Panc1 (cell line): ENCODE results near the gene C2orf81. TPM values are rescaled to one million over a fixed set of nuclear protein-coding genes. Genes with fewer than 3 reads are reported as not detected.

Experiments
- ATAC-seq: fragments of 200-7000 bp; cut with Tn5 transposase; 2 replicates; pipeline ENCODE4 v1.9.1; 2020; ENCODE audit warnings: mild to moderate bottlenecking, moderate library complexity
- BruUV-seq: library from RNA; stranded (reverse); fragments of 400-500 nt; replicated peaks from 2 replicates; lab custom pipeline; 2021; lab: Mats Ljungman, UMichigan
- CTCF ChIA-PET: fragments of 300-600 bp; sonication (Branson Sonifier 250); formaldehyde crosslinking; loops from one replicate; lab custom pipeline; 2022; ENCODE audit warnings: antibody characterized with exemption; lab: Charles Lee
- POLR2A ChIA-PET: fragments of 300-600 bp; sonication (Branson Sonifier 250); formaldehyde crosslinking; loops from one replicate; lab custom pipeline; 2022; ENCODE audit warnings: antibody characterized with exemption; lab: Charles Lee
- DNase-seq: peaks from one replicate; pipeline ENCODE4 v3.0.0-alpha.2; 2010; ENCODE audit warnings: low read depth, low spot score
- H3K27ac ChIP-seq: 2 replicates; pipeline ENCODE4 v1.5.1; 2011; ENCODE audit warnings: mild to moderate bottlenecking, low read length, inconsistent platforms
- H3K27me3 ChIP-seq: fragments of 200-500 bp; sonication (Bioruptor generic); 2 replicates; pipeline ENCODE4 v1.6.0; 2014; ENCODE audit warnings: low read length, inconsistent platforms; ENCODE audit not compliant: control insufficient read depth, insufficient read depth
- H3K36me3 ChIP-seq: fragments of 200-500 bp; sonication (Bioruptor generic); 2 replicates; pipeline ENCODE4 v1.5.1; 2014; ENCODE audit warnings: inconsistent platforms, mild to moderate bottlenecking, low read length, moderate library complexity; ENCODE audit not compliant: control insufficient read depth, insufficient read depth
- H3K4me1 ChIP-seq: 2 replicates; pipeline ENCODE4 v1.5.1; 2011; ENCODE audit warnings: inconsistent platforms, mild to moderate bottlenecking, low read length, moderate library complexity; ENCODE audit not compliant: control insufficient read depth, insufficient read depth
- H3K4me3 ChIP-seq, 2 experiments: 2 replicates each; pipeline ENCODE4 v1.5.1; 2011 to 2012; ENCODE audit warnings: low read depth in 2 of 2, low read length in 2 of 2, mild to moderate bottlenecking in 2 of 2, inconsistent platforms in 1 of 2, moderate library complexity in 1 of 2
- H3K9me3 ChIP-seq: fragments of 200-500 bp; sonication (Bioruptor generic); 2 replicates; pipeline ENCODE4 v1.5.1; 2014; ENCODE audit warnings: low read depth, mild to moderate bottlenecking, inconsistent platforms, low read length, moderate library complexity; ENCODE audit not compliant: control insufficient read depth, insufficient read depth
- CTCF ChIP-seq: fragments of 450-650 bp; IDR thresholded peaks from 2 replicates; pipeline ENCODE4 v1.5.1; 2017; ENCODE audit warnings: mild to moderate bottlenecking
- POLR2AphosphoS5 ChIP-seq: IDR thresholded peaks from 2 replicates; pipeline ENCODE4 v1.6.1; 2012; ENCODE audit warnings: mild to moderate bottlenecking, low read depth, low read length, moderate library complexity
- SIN3A ChIP-seq: IDR thresholded peaks from 2 replicates; pipeline ENCODE4 v1.6.1; 2012; ENCODE audit warnings: low read depth, mild to moderate bottlenecking, low read length, moderate library complexity, borderline replicate concordance; ENCODE audit not compliant: insufficient read depth
- TCF7L2 ChIP-seq: IDR thresholded peaks from 2 replicates; pipeline ENCODE4 v1.6.1; 2011; ENCODE audit warnings: mild to moderate bottlenecking, low read depth, low read length, inconsistent platforms
- in situ Hi-C: cut with HindIII; loops from 2 replicates; pipeline ENCODE4 v1.10.0; 2016; ENCODE audit warnings: low sequenced_read_pairs, low pct_unique_long_range_greater_than_20kb
- intact Hi-C: fragments of 100-400 bp; cut with micrococcal nuclease; formaldehyde crosslinking; loops from one replicate; pipeline ENCODE4 v1.10.0; 2022; ENCODE audit not compliant: unreplicated experiment
- total RNA-seq: library from RNA; stranded (reverse); gene quantifications from one replicate; pipeline ENCODE4 v1.2.1, GENCODE V29; 2021; ENCODE audit not compliant: unreplicated experiment
- TF ChIP-seq, protein P1 (sequence below), 2 experiments: IDR thresholded peaks; 2 replicates each; pipeline ENCODE4 v1.6.1; 2011 to 2012; ENCODE audit warnings: low read depth in 2 of 2, control low read depth in 1 of 2, low read length in 1 of 2, mild to moderate bottlenecking in 1 of 2, moderate library complexity in 1 of 2; ENCODE audit not compliant: insufficient read depth in 1 of 2

Gene C2orf81
- total RNA-seq, 1 experiment from 2014 or later = 3.9 TPM

GRCh38 chr2:74464406-74464805 is 43.0 kb upstream of the C2orf81 start:
- CTCF ChIA-PET = no interaction called here
- H3K4me1 ChIP-seq = peaks cover 7% of the 10 kb centered on the region
- in situ Hi-C loops (no loop called here), intact Hi-C loops (no loop called here)
- H3K9me3 ChIP-seq = no peaks in the 10 kb centered on the region
- DNase-seq = no peak
- peaks cover 2% of the 10 kb centered on the region; the same call in 1 of the 2 replicates for H3K36me3 ChIP-seq
- H3K4me3 ChIP-seq = peak overlapping the region; percentile 77 to 85
- peak overlapping the region; percentile 88 for H3K27ac ChIP-seq
- no TSS peak for BruUV-seq
- POLR2A ChIA-PET = no interaction called here
- H3K27me3 ChIP-seq = no peaks in the 10 kb centered on the region
- 0 out of 2 replicates have a peak, but pooled peaks have one; percentile 0 for ATAC-seq
- no peak for TF ChIP-seq TCF7L2
- no peak for TF ChIP-seq POLR2AphosphoS5
- TF ChIP-seq CTCF = no peak
- no peak for TF ChIP-seq SIN3A
- TF ChIP-seq, protein P1, sequence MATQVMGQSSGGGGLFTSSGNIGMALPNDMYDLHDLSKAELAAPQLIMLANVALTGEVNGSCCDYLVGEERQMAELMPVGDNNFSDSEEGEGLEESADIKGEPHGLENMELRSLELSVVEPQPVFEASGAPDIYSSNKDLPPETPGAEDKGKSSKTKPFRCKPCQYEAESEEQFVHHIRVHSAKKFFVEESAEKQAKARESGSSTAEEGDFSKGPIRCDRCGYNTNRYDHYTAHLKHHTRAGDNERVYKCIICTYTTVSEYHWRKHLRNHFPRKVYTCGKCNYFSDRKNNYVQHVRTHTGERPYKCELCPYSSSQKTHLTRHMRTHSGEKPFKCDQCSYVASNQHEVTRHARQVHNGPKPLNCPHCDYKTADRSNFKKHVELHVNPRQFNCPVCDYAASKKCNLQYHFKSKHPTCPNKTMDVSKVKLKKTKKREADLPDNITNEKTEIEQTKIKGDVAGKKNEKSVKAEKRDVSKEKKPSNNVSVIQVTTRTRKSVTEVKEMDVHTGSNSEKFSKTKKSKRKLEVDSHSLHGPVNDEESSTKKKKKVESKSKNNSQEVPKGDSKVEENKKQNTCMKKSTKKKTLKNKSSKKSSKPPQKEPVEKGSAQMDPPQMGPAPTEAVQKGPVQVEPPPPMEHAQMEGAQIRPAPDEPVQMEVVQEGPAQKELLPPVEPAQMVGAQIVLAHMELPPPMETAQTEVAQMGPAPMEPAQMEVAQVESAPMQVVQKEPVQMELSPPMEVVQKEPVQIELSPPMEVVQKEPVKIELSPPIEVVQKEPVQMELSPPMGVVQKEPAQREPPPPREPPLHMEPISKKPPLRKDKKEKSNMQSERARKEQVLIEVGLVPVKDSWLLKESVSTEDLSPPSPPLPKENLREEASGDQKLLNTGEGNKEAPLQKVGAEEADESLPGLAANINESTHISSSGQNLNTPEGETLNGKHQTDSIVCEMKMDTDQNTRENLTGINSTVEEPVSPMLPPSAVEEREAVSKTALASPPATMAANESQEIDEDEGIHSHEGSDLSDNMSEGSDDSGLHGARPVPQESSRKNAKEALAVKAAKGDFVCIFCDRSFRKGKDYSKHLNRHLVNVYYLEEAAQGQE (IDR thresholded peaks at IDR 0.05; ENCODE audit: insufficient read depth in 1 of 2, low read depth in 2 of 2, low read length in 1 of 2) = no peak

- H3K4me3 ChIP-seq = no peak overlapping the region
- no peak overlapping the region for H3K27ac ChIP-seq
- no peaks in the 10 kb centered on the region for H3K27me3 ChIP-seq
- intact Hi-C loops (no loop called here), in situ Hi-C loops (no loop called here)
- no peak for DNase-seq
- POLR2A ChIA-PET = no interaction called here
- H3K9me3 ChIP-seq = no peaks in the 10 kb centered on the region
- ATAC-seq = no peak
- H3K4me1 ChIP-seq = peaks cover 9% of the 10 kb centered on the region
- TF ChIP-seq TCF7L2 (no peak), POLR2AphosphoS5 (no peak), CTCF (no peak), SIN3A (no peak)
- TF ChIP-seq, protein P1 (IDR thresholded peaks at IDR 0.05; ENCODE audit: insufficient read depth in 1 of 2, low read depth in 2 of 2, low read length in 1 of 2) = no peak
- no TSS peak for BruUV-seq
- peaks cover 2% of the 10 kb centered on the region; the same call in 1 of the 2 replicates for H3K36me3 ChIP-seq
- CTCF ChIA-PET = no interaction called here
Measured at GRCh38 chr2:74462786-74463105, 41.3 kb upstream of the C2orf81 start.
